ENCODE results near the gene AOX1.

The AOX1 gene

DNA sequence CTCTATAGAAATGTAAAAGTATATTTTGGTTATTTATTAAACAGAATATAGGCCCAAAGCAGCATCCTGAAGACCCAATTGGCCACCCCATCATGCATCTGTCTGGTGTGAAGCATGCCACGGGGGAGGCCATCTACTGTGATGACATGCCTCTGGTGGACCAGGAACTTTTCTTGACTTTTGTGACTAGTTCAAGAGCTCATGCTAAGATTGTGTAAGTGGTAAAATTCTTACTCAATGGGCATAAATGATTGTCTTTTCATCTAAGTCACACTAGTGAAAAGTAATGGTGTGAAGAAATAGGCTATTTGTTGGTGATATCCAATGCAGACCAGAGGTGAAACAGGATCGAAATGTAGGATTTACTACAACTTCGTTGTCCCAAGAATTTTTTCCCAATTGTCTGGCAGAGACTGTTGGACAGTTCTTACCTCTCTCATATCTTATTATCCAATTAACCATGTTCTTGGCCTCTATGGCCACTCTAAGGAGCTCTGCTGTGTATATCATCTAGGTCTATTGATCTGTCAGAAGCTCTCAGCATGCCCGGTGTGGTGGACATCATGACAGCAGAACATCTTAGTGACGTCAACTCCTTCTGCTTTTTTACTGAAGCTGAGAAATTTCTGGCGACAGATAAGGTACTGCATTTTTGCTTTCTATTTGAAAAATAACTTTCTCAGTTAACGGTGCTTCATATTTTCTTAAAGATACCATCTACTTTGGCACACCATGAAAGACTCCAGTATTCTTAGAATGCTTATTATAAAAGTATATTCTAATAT lies 35.0 kb downstream of the AOX1 start:
- Histone ChIP-seq H3K4me2 (ENCODE audit: low read depth, low read length) (no peak overlapping the region), H3K27ac (ENCODE audit: low read length) (no peak overlapping the region), H3K9ac (ENCODE audit: low read length) (no peak overlapping the region), H4K20me1 (ENCODE audit: insufficient read depth, low read length) (no peaks in the 10 kb centered on the region), H3F3A (ENCODE audit: insufficient read depth, low read length) (no peaks in the 10 kb centered on the region), H3K4me1 (ENCODE audit: low read length) (peaks cover 20% of the 10 kb centered on the region), H2AFZ (ENCODE audit: low read length) (no peak overlapping the region), H3K36me3 (replicated peaks; ENCODE audit: insufficient read depth, low read length) (no peaks in the 10 kb centered on the region), H3K4me3 (ENCODE audit: low read length) (no peak overlapping the region), H3K9me3 (replicated peaks; ENCODE audit: insufficient read depth, low read length) (no peaks in the 10 kb centered on the region), H3K79me2 (ENCODE audit: low read length) (no peaks in the 10 kb centered on the region), H3K27me3 (replicated peaks; ENCODE audit: insufficient read depth, low read length) (no peaks in the 10 kb centered on the region), H3K9me2 (replicated peaks; ENCODE audit: insufficient read depth, low read length) (no peaks in the 10 kb centered on the region)
- TF ChIP-seq, protein P1, sequence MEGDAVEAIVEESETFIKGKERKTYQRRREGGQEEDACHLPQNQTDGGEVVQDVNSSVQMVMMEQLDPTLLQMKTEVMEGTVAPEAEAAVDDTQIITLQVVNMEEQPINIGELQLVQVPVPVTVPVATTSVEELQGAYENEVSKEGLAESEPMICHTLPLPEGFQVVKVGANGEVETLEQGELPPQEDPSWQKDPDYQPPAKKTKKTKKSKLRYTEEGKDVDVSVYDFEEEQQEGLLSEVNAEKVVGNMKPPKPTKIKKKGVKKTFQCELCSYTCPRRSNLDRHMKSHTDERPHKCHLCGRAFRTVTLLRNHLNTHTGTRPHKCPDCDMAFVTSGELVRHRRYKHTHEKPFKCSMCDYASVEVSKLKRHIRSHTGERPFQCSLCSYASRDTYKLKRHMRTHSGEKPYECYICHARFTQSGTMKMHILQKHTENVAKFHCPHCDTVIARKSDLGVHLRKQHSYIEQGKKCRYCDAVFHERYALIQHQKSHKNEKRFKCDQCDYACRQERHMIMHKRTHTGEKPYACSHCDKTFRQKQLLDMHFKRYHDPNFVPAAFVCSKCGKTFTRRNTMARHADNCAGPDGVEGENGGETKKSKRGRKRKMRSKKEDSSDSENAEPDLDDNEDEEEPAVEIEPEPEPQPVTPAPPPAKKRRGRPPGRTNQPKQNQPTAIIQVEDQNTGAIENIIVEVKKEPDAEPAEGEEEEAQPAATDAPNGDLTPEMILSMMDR (IDR thresholded peaks at IDR 0.05; ENCODE audit: low read length): no peak
- no peak for DNase-seq

DNA sequence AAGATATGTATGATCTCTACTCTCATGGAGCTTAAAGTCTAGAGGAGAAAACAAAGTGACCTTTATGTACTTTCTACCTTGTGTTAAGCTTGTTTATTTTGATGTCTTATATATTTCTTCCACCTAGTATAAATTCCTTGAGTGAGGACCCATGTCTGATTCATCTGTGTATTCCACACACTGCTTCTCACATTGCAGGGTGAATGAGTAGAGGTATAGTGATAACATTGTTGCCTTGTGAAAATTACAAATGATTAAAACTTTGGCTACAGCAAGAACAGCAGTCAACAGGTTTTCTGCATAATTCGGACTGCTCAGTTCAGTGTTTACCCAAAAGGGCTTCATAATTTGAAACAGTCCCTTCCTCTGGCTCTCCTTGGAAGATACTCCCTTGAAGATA lies 36.3 kb downstream of the AOX1 start:
- Histone ChIP-seq H3K27me3 (replicated peaks; ENCODE audit: insufficient read depth, low read length) (no peaks in the 10 kb centered on the region), H3K4me2 (ENCODE audit: low read depth, low read length) (no peak overlapping the region)

DNA sequence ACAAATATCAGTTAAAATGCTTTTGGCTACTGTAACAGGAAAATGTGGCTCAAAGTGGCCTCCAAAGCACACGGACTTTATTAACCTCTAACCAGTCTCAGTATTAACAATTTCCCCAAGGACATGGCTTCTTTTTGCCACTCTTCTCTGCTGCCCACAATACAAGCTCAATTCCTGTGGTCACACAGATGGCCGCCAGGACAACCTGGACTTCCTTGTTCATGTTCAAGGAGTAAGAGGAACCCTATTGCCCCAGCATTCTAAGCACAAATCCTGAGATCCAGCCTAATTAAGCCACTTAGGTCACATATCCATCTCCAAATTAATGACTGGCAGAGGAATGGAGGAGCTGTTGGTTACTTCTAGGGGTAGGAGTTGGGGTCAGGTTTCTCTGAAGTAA lies 38.2 kb downstream of the AOX1 start:
- no peak for DNase-seq
- Histone ChIP-seq H3K9ac (ENCODE audit: low read length) (no peak overlapping the region), H3K27me3 (replicated peaks; ENCODE audit: insufficient read depth, low read length) (no peaks in the 10 kb centered on the region), H3K4me2 (ENCODE audit: low read depth, low read length) (no peak overlapping the region), H3F3A (ENCODE audit: insufficient read depth, low read length) (no peaks in the 10 kb centered on the region), H3K27ac (ENCODE audit: low read length) (no peak overlapping the region), H4K20me1 (ENCODE audit: insufficient read depth, low read length) (no peaks in the 10 kb centered on the region), H3K79me2 (ENCODE audit: low read length) (no peaks in the 10 kb centered on the region), H3K9me3 (replicated peaks; ENCODE audit: insufficient read depth, low read length) (no peaks in the 10 kb centered on the region), H3K4me3 (ENCODE audit: low read length) (no peak overlapping the region), H3K4me1 (ENCODE audit: low read length) (no peaks in the 10 kb centered on the region), H3K9me2 (replicated peaks; ENCODE audit: insufficient read depth, low read length) (no peaks in the 10 kb centered on the region), H3K36me3 (replicated peaks; ENCODE audit: insufficient read depth, low read length) (no peaks in the 10 kb centered on the region), H2AFZ (ENCODE audit: low read length) (no peak overlapping the region)
- TF ChIP-seq, protein P1 (IDR thresholded peaks at IDR 0.05; ENCODE audit: low read length): no peak
- TF ChIP-seq EZH2 (optimal IDR thresholded peaks at IDR 0.05; ENCODE audit: low read depth, low read length) (no peak), EZH2phosphoT487 (IDR thresholded peaks at IDR 0.05; ENCODE audit: low read length) (no peak)

More for the DNA sequence above, 36.3 kb downstream of the AOX1 start:
- H3K36me3 ChIP-seq (replicated peaks; ENCODE audit: insufficient read depth, low read length): no peaks in the 10 kb centered on the region
- H2AFZ ChIP-seq (ENCODE audit: low read length): no peak overlapping the region
- no peaks in the 10 kb centered on the region for H4K20me1 ChIP-seq (ENCODE audit: insufficient read depth, low read length)
- no peak overlapping the region for H3K9ac ChIP-seq (ENCODE audit: low read length)
- H3K4me1 ChIP-seq (ENCODE audit: low read length): peaks cover 10% of the 10 kb centered on the region; the same call in 1 of the 2 replicates
- no peaks in the 10 kb centered on the region for H3K9me3 ChIP-seq (replicated peaks; ENCODE audit: insufficient read depth, low read length)
- H3K4me3 ChIP-seq (ENCODE audit: low read length): no peak overlapping the region
- H3F3A ChIP-seq (ENCODE audit: insufficient read depth, low read length): no peaks in the 10 kb centered on the region
- no peaks in the 10 kb centered on the region for H3K79me2 ChIP-seq (ENCODE audit: low read length)
- H3K9me2 ChIP-seq (replicated peaks; ENCODE audit: insufficient read depth, low read length): no peaks in the 10 kb centered on the region
- H3K27ac ChIP-seq (ENCODE audit: low read length): no peak overlapping the region
- DNase-seq: no peak
- TF ChIP-seq EZH2 (optimal IDR thresholded peaks at IDR 0.05; ENCODE audit: low read depth, low read length): no peak
- TF ChIP-seq EZH2phosphoT487 (IDR thresholded peaks at IDR 0.05; ENCODE audit: low read length): no peak

DNA sequence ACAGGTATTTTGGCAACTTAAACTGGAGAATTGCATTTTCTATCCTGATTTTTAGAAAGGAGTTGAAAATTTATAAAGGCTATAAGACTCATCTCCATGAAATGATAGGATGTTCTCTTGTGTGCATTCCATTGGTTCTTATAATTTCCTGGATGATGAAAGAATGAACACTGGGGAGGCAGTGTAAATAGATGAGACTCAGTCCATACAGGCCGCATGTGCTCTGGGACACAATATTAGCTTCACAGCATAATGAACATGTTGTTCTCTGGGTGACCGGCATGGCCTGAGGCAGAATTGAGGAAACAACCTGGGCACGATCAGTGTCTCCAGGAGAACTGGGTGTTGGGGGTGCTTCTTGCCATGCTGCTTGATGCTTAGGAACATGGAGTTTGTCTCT lies 38.8 kb downstream of the AOX1 start:
- Histone ChIP-seq H3K36me3 (replicated peaks; ENCODE audit: insufficient read depth, low read length) (no peaks in the 10 kb centered on the region), H3K9me2 (replicated peaks; ENCODE audit: insufficient read depth, low read length) (no peaks in the 10 kb centered on the region), H3K4me1 (ENCODE audit: low read length) (no peaks in the 10 kb centered on the region), H3K4me3 (ENCODE audit: low read length) (no peak overlapping the region), H4K20me1 (ENCODE audit: insufficient read depth, low read length) (no peaks in the 10 kb centered on the region), H2AFZ (ENCODE audit: low read length) (no peak overlapping the region), H3K79me2 (ENCODE audit: low read length) (no peaks in the 10 kb centered on the region), H3K9ac (ENCODE audit: low read length) (no peak overlapping the region), H3K4me2 (ENCODE audit: low read depth, low read length) (no peak overlapping the region), H3K9me3 (replicated peaks; ENCODE audit: insufficient read depth, low read length) (no peaks in the 10 kb centered on the region), H3K27me3 (replicated peaks; ENCODE audit: insufficient read depth, low read length) (no peaks in the 10 kb centered on the region), H3F3A (ENCODE audit: insufficient read depth, low read length) (no peaks in the 10 kb centered on the region), H3K27ac (ENCODE audit: low read length) (no peak overlapping the region)
- no peak for DNase-seq
- TF ChIP-seq EZH2phosphoT487 (IDR thresholded peaks at IDR 0.05; ENCODE audit: low read length): no peak
- no peak for TF ChIP-seq EZH2 (optimal IDR thresholded peaks at IDR 0.05; ENCODE audit: low read depth, low read length)
- TF ChIP-seq, protein P1 (IDR thresholded peaks at IDR 0.05; ENCODE audit: low read length): no peak

All from MM.1S (cell line).